K562 (cell line): ENCODE results near the gene MICAL2. TPM values are rescaled to one million over a fixed set of nuclear protein-coding genes. Genes with fewer than 3 reads are reported as not detected.

Source experiments
- ATAC-seq: fragments of 200-7000 bp; cut with Tn5 transposase; 3 replicates; pipeline ENCODE4 v1.9.1; 2020; ENCODE audit warnings: moderate library complexity
- BruUV-seq: library from RNA; stranded (reverse); fragments of 400-500 nt; replicated peaks from 2 replicates; lab custom pipeline; 2021; lab: Mats Ljungman, UMichigan
- CTCF ChIA-PET: fragments of 300-600 bp; formaldehyde crosslinking; extraction: SDS; loops from one replicate; lab custom pipeline; 2021; ENCODE audit warnings: low intra/inter-chr PET ratio; lab: Yijun Ruan, JAX
- POLR2A ChIA-PET: fragments of 300-600, 350-650 bp; sonication (Branson Sonifier 250); formaldehyde crosslinking; extraction: SDS; loops from one replicate; lab custom pipeline; 2021; ENCODE audit warnings: antibody characterized with exemption, inconsistent platforms; lab: Yijun Ruan, JAX
- DNase-seq, 4 experiments: peaks; one replicate each; pipeline versions ENCODE4 v3.0.0 to v3.0.0-alpha.2; 2011 to 2018; ENCODE audit warnings: low spot score in 3 of 4, mixed read lengths in 3 of 4; ENCODE audit errors: extremely low read depth in 1 of 4
- FAIRE-seq: peaks from 2 replicates; lab custom pipeline; 2011; peaks lifted over from hg19 to GRCh38; lab: Jason Lieb, UNC
- H2AFZ ChIP-seq: 2 replicates; pipeline ENCODE4 v1.6.0; 2011; ENCODE audit warnings: low read depth, low read length, control low read depth, inconsistent platforms
- H3K27ac ChIP-seq: fragments of 200-600 bp; 3 replicates; pipeline ENCODE4 v1.8.0; 2011; ENCODE audit warnings: low read depth, mild to moderate bottlenecking, control low read depth, inconsistent platforms, low read length, moderate library complexity, mixed read lengths; ENCODE audit errors: extremely low read depth
- H3K27me3 ChIP-seq, 2 experiments: fragments of 300-600 bp in 1 of 2; 2 replicates in 1 of 2; 3 replicates in 1 of 2; pipeline versions ENCODE4 v1.6.0 to v1.8.0; 2011; ENCODE audit warnings: inconsistent platforms in 2 of 2, low read length in 2 of 2, mild to moderate bottlenecking in 1 of 2, mixed read lengths in 1 of 2, moderate library complexity in 1 of 2; ENCODE audit not compliant: control insufficient read depth in 2 of 2, insufficient read depth in 2 of 2
- H3K36me3 ChIP-seq: fragments of 300-600 bp; 3 replicates; pipeline ENCODE4 v1.8.0; 2011; ENCODE audit warnings: mild to moderate bottlenecking, low read length, inconsistent platforms; ENCODE audit not compliant: control insufficient read depth, insufficient read depth
- H3K4me1 ChIP-seq, 2 experiments: fragments of 200-600 bp in 1 of 2; replicated peaks in 1 of 2; 2 replicates in 1 of 2; 3 replicates in 1 of 2; pipeline versions ENCODE4 v1.5.1 to v1.8.0; 2011; ENCODE audit warnings: inconsistent platforms in 2 of 2, low read length in 2 of 2, mild to moderate bottlenecking in 1 of 2, mixed read lengths in 1 of 2, moderate library complexity in 1 of 2; ENCODE audit not compliant: control insufficient read depth in 2 of 2, insufficient read depth in 2 of 2
- H3K4me2 ChIP-seq: 2 replicates; pipeline ENCODE4 v1.6.1; 2011; ENCODE audit warnings: low read length, control low read depth, inconsistent platforms, mixed read lengths; ENCODE audit not compliant: insufficient read depth
- H3K4me3 ChIP-seq: fragments of 200-600 bp; sonication (generic), shearing (Covaris generic); 2 replicates; pipeline ENCODE4 v1.5.1; 2016; ENCODE audit warnings: control low read depth, inconsistent platforms
- H3K79me2 ChIP-seq: fragments of 200-600 bp; 3 replicates; pipeline ENCODE4 v1.8.0; 2011; ENCODE audit warnings: low read length, inconsistent platforms; ENCODE audit not compliant: control insufficient read depth, insufficient read depth
- H3K9ac ChIP-seq, 2 experiments: 2 replicates each; pipeline versions ENCODE4 v1.6.0 to v1.6.1; 2011; ENCODE audit warnings: low read depth in 2 of 2, low read length in 2 of 2, control low read depth in 1 of 2, inconsistent platforms in 1 of 2, mild to moderate bottlenecking in 1 of 2, mixed read lengths in 1 of 2; ENCODE audit not compliant: insufficient read depth in 1 of 2
- H3K9me1 ChIP-seq: one replicate; pipeline ENCODE4 v1.6.0; 2011; ENCODE audit warnings: inconsistent platforms, mild to moderate bottlenecking, low read length, moderate library complexity; ENCODE audit not compliant: control insufficient read depth, insufficient read depth
- H3K9me3 ChIP-seq: replicated peaks from 2 replicates; pipeline ENCODE4 v1.5.1; 2011; ENCODE audit warnings: low read depth, low read length, inconsistent platforms; ENCODE audit not compliant: control insufficient read depth, insufficient read depth
- H4K20me1 ChIP-seq: replicated peaks from 2 replicates; pipeline ENCODE4 v1.6.1; 2011; ENCODE audit warnings: low read length, inconsistent platforms, mixed read lengths; ENCODE audit not compliant: control insufficient read depth, insufficient read depth
- EWSR1 ChIP-seq: fragments of 450-650 bp; IDR thresholded peaks from 2 replicates; pipeline ENCODE4 v1.6.1; 2018; ENCODE audit warnings: borderline replicate concordance, mild to moderate bottlenecking, low read depth, moderate library complexity; ENCODE audit not compliant: partially characterized antibody
- HDGF ChIP-seq: fragments of 450-650 bp; IDR thresholded peaks from 2 replicates; pipeline ENCODE4 v1.6.1; 2016
- PHF21A ChIP-seq: fragments of 450-650 bp; IDR thresholded peaks from 2 replicates; pipeline ENCODE4 v1.6.1; 2017; ENCODE audit warnings: low read depth, borderline replicate concordance
- SREBF2 ChIP-seq: sonication (generic); formaldehyde crosslinking; IDR thresholded peaks from 2 replicates; pipeline ENCODE4 v1.4.0; 2020; ENCODE audit warnings: mild to moderate bottlenecking, missing genetic modification reagents
- ZNF274 ChIP-seq: IDR thresholded peaks from 2 replicates; pipeline ENCODE4 v1.6.1; 2011; ENCODE audit warnings: low read depth, mild to moderate bottlenecking, low read length, moderate library complexity, borderline replicate concordance
- WGBS: fragments of 100-300 bp; shearing (Covaris generic); methylation state at CpG from one replicate; pipeline ENCODE4 v1.1.6; 2016; ENCODE audit warnings: low coverage, mixed read lengths; ENCODE audit not compliant: insufficient coverage; ENCODE audit errors: missing lambda C conversion rate; 5-methylcytosine and 5-hydroxymethylcytosine counted together
- in situ Hi-C: fragments of 300-500 bp; cut with MboI; formaldehyde crosslinking; loops from 4 replicates; pipeline ENCODE4 v1.15.0; 2018; ENCODE audit warnings: inconsistent platforms, mixed read lengths
- intact Hi-C: fragments of 100-400 bp; cut with micrococcal nuclease; formaldehyde crosslinking; loops from 2 replicates; pipeline ENCODE4 v1.14.2; 2022
- polyA plus RNA-seq, 8 experiments: library from polyadenylated mRNA; depleted of rRNA in 4 of 8; stranded (reverse) in 5 of 8; unstranded in 3 of 8; fragments of >200 nt; fragmentation: Nextera tagmentation in 2 of 8; fragmentation: Illumina TruSeq in 1 of 8; extraction: Ambion mirVana in 2 of 8; extraction: Trizol in 1 of 8; gene quantifications; 2 replicates each; pipeline versions ENCODE4 v1.2.1 to v1.2.3, GENCODE V29; 2011 to 2014; ENCODE audit warnings: inconsistent platforms in 1 of 8, missing spikeins in 1 of 8
- total RNA-seq, 7 experiments: library from RNA; depleted of rRNA in 6 of 7; stranded (reverse); fragments of >200 nt in 6 of 7; fragmentation: Illumina TruSeq in 2 of 7; extraction: Trizol in 2 of 7; gene quantifications; 2 replicates each; pipeline versions ENCODE4 v1.2.1 to v1.2.3, GENCODE V29; 2011 to 2021; ENCODE audit warnings: low replicate concordance in 1 of 7
- TF ChIP-seq, protein P1 (sequence below), 2 experiments: fragments of 200-800 bp in 1 of 2; sonication (Bioruptor generic) in 1 of 2; sonication (generic) in 1 of 2; formaldehyde crosslinking in 1 of 2; IDR thresholded peaks in 1 of 2; conservative IDR thresholded peaks in 1 of 2; 2 replicates each; pipeline versions ENCODE4 v1.5.0 to v1.6.1; 2016 to 2020; ENCODE audit warnings: missing compliant biosample characterization in 1 of 2, missing genetic modification characterization in 1 of 2, missing genetic modification reagents in 1 of 2

The MICAL2 gene
- total and polyA plus RNA-seq, 9 of the 15 experiments (the other 6 are each of a cell fraction or from before 2014, with no cell fraction given), result 4.7 to 64.2 (median 33.6) TPM

GRCh38 chr11:12161603-12162350 lies 51.4 kb downstream of the MICAL2 start:
- H3K4me2 ChIP-seq, result no peak overlapping the region
- no peaks in the 10 kb centered on the region for H4K20me1 ChIP-seq
- intact Hi-C loops (no loop called here), in situ Hi-C loops (no loop called here)
- H3K9me3 ChIP-seq, result no peaks in the 10 kb centered on the region
- H3K9ac ChIP-seq, result no peak overlapping the region; a peak in 1 of 4 replicates
- CTCF ChIA-PET, result no interaction called here
- no peak overlapping the region for H3K4me3 ChIP-seq
- FAIRE-seq, result no peak
- no peak overlapping the region for H2AFZ ChIP-seq
- ATAC-seq, result no peak
- TF ChIP-seq, protein P1, sequence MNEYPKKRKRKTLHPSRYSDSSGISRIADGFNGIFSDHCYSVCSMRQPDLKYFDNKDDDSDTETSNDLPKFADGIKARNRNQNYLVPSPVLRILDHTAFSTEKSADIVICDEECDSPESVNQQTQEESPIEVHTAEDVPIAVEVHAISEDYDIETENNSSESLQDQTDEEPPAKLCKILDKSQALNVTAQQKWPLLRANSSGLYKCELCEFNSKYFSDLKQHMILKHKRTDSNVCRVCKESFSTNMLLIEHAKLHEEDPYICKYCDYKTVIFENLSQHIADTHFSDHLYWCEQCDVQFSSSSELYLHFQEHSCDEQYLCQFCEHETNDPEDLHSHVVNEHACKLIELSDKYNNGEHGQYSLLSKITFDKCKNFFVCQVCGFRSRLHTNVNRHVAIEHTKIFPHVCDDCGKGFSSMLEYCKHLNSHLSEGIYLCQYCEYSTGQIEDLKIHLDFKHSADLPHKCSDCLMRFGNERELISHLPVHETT (CRISPR knock-in tag; conservative IDR thresholded peaks at IDR 0.05 in 1 of 2, IDR thresholded peaks at IDR 0.05 in 1 of 2), result no peak
- TF ChIP-seq EWSR1 (no peak), PHF21A (no peak), ZNF274 (no peak), HDGF (no peak), SREBF2 (CRISPR knock-in tag) (no peak)
- no peaks in the 10 kb centered on the region for H3K79me2 ChIP-seq
- 72% methylated on average over 7 of the region's 12 CpGs for WGBS
- no peaks in the 10 kb centered on the region for H3K9me1 ChIP-seq
- BruUV-seq, result no TSS peak
- no peaks in the 10 kb centered on the region for H3K27me3 ChIP-seq
- POLR2A ChIA-PET, result interaction anchor here (0.6 to 2.4 kb wide), 4 partner anchors 11 to 37 kb away, joined by 3 to 7 read pairs (median 4); no protein-coding TSS in a partner anchor
- peaks cover 33 to 53% of the 10 kb centered on the region in 2 experiments for H3K4me1 ChIP-seq
- H3K27ac ChIP-seq, result no peak overlapping the region
- DNase-seq, result no peak
- peaks cover 33% of the 10 kb centered on the region; the same call in 2 of the 3 replicates for H3K36me3 ChIP-seq
